ENCODE results near the gene ADK. TPM values are rescaled to one million over a fixed set of nuclear protein-coding genes. Genes with fewer than 3 reads are reported as not detected.
A peak's percentile ranks its signal among the peaks of the same experiment; 100 is the strongest.

Gene ADK
- total RNA-seq, 1 donor, result 18.3 TPM

DNA sequence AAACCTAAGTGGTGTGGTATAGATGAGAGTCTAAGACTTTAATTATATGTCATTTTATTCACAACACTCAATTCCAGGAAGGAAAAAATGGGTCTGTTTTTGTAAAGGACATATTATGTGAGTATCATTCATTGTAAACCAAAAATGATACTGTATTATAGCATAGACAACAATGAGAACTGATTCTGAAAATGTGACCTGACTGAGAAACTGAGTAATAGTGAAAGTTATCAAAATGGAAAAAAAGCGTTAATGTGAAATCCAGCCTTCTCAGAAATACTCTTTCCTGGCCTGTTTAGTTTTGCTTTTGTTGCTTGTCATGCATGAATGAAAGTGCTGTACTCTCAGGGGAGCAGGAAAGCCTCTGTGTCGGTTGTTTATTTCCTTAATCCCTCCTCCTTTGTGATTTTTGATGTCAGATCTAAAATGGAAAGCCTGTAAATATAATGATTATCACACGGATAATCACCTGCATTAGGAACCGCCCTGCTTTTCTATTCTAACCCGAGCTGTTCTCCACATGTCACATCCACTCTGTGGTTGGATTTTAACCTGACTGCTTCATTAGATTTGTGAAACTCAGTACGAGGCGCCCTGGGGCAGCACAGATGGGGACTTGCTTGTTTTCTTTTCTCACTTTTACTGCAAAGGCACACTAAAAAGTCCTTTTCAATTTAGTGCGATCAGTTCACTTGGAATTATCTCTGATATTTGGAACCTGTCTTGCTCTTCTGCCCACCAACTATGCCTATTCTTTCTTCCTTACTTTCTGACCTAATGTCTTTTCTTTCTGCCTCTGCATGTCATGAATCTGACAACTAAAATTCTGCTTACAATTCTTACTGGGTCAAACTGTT, 434.4 kb downstream of the ADK start:
- peak; percentile 8 to 52 (median 22) for DNase-seq (ENCODE audit: low read depth in 2 of 3, low spot score in 2 of 3)

DNA sequence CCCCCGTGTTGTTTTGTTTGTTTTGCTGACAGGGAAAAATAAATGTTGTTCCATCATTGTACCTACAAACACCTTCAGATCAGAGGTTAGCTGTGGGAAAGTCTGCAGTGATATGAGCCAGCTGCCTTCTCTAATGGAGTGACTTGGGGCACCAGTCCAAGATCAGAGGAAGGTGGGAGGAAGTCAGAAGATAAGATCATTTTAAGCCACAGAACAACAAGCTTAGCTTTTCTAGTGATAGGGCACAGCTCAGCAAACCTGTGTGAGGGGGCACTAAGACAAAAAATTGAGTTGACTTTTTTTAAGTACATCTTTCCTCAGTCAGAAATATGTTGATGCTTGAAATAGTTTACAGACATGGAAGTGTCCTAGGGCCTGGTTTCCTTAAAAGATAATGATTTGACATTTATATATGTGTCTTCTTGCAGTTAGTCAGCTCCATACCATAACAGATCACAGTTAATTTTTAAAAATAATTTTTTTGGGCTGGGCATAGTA, 435.1 kb downstream of the ADK start:
- DNase-seq (ENCODE audit: low read depth in 2 of 3, low spot score in 2 of 3), result peak; percentile 26 to 62 (median 30)

DNA sequence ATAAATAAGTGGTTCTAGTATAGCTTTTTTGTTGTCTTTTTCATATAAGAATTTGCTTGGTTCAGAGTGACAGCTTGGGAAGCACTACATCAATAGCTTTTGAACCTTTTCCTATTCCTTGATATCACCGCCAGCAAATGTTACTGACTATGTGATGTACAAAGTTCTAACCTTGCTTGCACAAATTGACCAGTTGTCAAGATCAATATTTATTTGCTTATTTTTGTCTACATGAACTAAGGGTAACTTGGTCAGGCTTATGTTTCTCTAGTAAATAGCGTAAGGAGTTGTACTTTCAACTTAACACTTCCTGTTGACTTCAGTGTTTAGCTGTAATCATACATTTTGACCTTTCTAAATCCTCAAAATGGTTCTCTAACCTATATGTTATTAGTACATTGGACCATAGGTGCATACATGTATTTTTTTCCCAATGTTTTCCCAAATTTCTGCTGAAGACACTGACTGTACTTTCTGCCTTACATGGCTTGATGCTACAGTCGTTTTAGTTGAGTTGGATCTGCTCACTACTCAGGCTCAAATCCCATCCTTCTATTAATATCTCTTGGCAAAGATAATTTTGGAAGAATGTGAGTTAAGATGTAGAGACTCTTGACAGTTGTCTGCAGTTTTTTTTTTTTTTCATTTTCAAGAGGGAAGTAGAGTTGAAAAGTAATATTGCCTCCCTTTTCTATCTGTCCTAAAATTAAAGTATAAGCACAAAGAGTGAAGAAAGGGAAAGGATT, 436.3 kb downstream of the ADK start:
- DNase-seq (ENCODE audit: low read depth in 2 of 3, low spot score in 2 of 3), result no peak

DNA sequence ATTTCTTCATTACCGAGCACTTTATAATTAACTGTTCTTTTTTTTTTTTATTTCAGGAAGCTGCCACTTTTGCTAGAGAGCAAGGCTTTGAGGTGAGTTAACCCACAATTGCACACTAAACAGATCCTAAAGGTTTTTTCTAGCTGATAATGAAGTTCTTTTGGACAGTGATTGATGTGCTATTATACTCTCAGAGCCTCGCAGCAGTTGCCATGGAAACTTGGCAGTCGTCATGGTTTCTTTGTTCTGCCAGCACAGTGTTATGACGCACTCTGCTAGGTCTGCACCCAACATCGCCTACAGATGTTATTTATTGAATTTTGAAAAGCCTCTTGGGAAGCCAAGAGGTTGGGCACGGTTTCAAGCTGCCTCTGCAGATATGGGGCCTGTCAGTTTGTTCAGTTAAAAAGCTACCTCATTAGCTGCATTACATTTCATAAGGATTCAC, 438.2 kb downstream of the ADK start:
- peak; percentile 84 to 99 (median 93) for DNase-seq (ENCODE audit: low read depth in 2 of 3, low spot score in 2 of 3)

DNA sequence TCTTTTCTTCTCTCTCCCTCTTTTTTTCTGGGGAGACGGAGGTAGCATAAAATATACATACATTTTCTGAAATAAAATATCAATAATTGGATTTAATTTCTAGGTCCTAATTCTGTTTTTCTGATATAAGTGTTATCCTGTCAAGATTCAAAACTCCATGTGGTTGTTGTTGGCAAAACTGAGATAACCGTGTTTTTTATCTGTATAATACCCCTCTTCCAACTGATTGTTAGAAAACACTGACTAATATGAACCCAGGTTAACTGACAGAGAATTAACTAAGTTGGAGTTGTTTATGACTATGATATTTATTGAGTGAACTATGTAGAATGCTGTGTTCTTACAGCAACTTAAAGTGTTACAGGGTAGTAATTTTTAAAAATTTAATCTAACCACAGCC, 438.8 kb downstream of the ADK start:
- peak in 1 of 3 donors; percentile 5 for DNase-seq (ENCODE audit: low read depth in 2 of 3, low spot score in 2 of 3)

DNA sequence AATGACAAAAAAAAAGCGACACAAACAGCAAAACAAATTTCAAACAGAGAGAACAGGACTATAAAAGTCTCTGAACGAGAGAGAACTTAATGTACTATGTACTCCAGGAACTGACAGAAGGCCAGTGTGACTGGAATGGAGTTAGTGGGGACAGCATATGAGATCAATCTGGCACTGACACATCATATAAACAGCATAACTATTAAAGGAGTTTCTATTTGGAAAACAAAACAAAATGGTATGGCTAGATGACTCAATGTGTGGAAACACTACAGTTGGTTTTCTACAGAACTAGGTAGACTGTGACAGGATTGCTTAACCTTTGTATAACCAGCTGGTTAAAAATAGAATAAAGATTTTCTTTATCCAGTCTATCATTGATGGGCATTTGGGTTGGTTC, 442.4 kb downstream of the ADK start:
- DNase-seq (ENCODE audit: low read depth in 2 of 3, low spot score in 2 of 3), result no peak

DNA sequence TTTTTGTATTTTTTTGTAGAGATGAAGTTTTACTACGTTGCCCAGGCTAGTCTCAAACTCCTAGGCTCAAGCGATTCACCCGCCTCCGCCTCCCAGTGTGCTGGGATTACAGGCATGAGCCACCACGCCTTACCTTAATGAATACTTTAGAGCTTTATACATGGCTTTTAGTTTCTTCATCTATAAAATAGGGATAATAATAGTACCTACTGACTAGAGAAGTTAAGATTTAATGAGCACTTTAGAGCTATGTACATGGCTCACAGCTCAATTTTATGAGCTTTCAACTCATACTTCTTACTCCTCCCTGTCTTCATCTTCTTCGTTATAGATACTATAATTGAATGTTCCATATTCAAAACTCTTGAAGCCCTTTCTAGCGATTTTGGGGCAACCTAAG, 445.7 kb downstream of the ADK start:
- DNase-seq (ENCODE audit: low read depth in 2 of 3, low spot score in 2 of 3), result no peak

DNA sequence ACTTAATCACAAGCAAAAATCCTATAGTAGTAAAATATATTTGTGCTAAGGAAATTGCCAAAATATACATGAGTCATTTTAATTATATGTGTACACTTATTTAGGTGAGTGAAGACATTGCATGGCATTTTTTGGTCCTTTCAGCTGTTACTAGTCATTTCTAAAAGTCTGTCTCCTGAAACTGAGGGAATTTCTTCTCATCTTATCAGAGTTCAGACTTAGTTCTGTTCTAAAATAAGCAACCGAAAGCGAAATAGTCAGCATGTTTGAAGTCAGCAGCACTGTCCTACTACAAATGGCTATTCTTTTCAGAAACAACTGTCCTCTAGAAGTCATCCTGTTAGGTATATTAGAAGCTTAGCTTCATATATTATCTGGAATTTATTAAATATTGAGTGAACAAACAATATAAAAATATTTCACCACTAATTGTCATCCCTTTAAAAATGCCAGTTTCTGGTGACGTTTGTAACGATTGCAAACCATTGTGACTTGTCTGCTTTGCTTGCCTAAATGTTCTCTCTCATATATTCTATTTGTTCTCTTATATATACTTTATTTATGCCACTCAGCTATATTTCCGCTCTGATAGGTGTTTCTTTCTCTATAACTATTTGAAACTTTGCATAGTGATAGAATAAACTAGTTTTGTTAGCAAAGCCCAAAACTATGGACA, 448.0 kb downstream of the ADK start:
- no peak for DNase-seq (ENCODE audit: low read depth in 2 of 3, low spot score in 2 of 3)

DNA sequence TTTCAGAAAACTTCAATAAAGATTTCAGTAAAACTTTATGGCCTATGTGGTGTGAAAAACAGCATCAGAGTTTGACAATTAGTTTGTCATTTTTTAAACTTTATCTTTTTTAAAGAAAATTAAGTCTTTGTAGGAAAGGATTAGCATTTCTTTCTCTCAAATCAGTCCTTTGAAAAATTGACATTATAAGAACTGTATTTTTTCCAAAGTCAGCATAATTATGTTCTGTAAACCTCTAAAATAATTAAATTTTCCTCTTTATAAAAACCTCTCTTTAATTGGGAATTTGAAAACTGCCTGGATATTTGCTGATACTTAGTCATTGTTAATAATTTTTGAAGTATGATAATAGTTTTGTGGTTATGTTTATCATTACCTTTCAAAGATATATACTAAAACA, 448.7 kb downstream of the ADK start:
- DNase-seq (ENCODE audit: low read depth in 2 of 3, low spot score in 2 of 3), result no peak

DNA sequence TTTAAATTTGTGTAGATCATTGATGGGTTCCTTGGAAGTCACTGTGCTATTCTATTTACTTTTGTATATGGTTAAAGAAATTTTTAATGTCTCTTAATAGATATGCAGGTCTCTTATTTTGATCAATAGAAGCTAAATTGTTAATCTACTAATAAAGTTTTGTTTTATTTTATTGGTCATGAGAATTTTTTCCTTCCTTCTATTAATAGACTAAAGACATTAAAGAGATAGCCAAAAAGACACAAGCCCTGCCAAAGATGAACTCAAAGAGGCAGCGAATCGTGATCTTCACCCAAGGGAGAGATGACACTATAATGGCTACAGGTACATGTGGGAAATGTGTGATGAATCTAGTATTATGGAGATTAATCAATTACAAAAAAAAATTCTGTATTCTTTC, 449.1 kb downstream of the ADK start:
- DNase-seq (ENCODE audit: low read depth in 2 of 3, low spot score in 2 of 3), result no peak

DNA sequence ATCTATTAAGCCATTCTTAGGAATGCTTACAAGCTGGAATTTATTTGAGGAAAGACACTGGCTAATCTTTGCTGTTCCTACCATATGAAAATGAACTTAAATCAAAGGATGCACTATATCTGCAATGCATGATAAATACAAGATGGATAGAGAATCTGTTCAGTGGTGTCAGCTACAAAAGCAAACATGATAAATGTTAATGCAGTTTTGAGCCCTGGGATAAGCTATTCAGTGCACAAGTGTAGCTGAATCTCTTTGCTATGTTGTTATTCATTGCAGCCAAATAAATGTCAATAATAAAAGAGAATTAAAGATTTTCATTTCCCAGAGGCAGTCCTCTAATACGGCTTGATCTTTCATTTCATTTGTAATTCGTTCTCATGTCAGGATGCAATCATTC, 451.6 kb downstream of the ADK start:
- DNase-seq (ENCODE audit: low read depth in 2 of 3, low spot score in 2 of 3), result no peak

DNA sequence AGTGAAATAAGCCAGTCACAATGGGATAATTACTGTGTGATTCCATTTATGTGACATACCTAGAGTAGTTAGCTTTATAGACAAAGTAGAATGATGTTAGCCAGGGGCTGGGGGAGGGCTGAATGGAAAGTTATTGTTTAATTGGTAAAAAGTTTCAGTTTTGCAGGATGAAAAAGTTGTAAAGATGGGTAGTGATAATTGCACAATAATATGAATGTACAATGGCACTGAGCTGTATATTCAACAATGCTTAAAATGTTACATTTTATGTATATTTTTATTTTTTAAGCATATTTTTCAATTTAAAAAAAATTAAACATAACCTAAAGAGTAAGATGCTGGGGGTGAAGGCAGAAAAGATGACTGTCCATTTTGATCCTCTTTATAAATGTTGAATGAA, 459.3 kb downstream of the ADK start:
- DNase-seq (ENCODE audit: low read depth in 2 of 3, low spot score in 2 of 3), result no peak

DNA sequence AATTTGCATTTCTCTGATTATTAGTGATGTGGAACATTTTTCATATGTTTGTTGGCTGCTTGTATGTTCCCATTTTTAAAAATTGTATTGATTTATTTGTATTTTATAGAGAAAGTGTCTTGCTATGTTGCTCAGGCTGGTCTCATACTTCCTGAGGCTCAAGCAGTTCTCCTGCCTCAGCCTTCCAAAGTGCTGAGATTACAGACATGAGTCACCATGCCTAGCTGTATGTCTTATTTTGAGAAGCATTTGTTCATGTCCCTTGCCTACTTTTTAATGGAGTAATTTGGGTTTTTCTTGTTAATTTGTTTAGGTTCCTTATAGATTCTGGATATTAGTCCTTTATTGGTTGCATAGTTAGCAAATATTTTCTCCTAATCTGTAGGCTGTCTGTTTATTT, 461.2 kb downstream of the ADK start:
- DNase-seq (ENCODE audit: low read depth in 2 of 3, low spot score in 2 of 3), result no peak

DNA sequence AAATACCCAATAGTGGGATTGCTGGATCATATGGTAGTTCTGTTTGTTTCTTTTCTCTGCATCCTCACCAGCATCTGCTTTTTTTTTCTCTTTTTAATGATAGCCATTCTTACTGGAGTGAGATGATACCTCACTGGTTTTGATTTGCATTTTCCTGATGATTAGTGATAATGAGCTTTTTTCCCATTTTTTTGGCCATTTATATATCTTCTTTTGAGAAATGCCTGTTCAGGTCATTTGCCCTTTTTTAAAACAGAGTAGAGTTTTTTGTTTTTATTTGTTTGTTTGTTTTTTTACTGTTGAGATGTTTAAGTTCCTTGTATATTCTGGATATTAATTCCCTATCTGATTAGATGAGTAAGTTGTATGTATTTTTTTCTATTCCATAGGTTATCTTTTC, 469.6 kb downstream of the ADK start:
- DNase-seq (ENCODE audit: low read depth in 2 of 3, low spot score in 2 of 3), result no peak

DNA sequence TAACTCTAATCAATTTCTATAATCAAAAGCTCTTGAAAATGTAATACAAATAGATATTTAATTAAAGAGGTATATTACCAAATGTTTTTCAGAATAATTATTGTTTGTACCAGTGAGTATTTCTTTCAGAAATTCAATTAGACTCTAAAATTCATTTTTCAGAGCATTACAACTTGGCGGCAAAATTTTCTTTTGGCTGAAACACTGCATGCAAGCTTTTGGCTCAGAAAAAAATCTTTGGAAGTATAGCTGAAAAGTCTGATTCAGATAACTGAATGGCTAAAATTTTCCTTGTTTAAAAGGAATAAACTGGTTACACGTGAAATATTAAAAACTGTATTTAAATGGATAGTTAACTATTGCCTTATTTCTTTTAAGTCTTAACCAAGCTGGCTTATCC, 472.8 kb downstream of the ADK start:
- DNase-seq (ENCODE audit: low read depth in 2 of 3, low spot score in 2 of 3), result no peak

DNA sequence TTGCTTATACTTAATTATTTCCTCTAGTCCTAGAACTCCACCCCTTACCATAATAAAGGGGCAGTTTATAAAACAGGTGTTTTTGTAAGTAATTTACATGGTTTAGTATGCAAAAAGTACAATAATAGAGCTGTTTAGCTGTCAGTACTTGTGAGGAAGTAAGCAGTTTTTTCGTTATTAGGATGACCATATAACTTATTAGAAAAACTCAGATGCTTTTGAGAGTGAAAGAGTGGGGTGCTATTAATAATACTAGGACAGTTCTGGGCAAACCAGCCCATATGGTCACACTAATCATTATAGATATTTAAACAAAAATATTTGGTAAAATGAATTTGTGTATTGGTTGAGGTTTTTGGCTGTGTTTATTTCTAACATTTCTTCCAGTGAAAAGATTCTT, 473.5 kb downstream of the ADK start:
- DNase-seq (ENCODE audit: low read depth in 2 of 3, low spot score in 2 of 3), result no peak

DNA sequence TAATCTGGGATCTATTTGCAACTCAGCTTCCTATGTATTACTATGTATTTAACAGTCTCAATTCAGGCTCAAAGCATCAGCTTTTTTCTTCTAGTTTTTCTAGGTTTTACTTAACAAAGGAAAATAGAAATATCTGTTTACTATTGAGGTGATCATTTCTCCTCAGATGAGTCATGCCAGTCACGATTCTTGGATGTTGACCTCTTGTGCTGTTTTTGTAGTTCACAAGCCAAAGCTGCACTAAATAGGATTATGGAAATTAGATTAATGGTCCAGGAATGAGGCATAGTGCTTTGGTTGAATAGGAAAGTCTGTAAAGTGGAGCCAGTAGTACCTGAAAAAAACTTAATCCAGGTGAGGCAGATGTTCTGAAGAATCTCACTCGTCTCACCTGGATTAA, 477.1 kb downstream of the ADK start:
- no peak for DNase-seq (ENCODE audit: low read depth in 2 of 3, low spot score in 2 of 3)

DNA sequence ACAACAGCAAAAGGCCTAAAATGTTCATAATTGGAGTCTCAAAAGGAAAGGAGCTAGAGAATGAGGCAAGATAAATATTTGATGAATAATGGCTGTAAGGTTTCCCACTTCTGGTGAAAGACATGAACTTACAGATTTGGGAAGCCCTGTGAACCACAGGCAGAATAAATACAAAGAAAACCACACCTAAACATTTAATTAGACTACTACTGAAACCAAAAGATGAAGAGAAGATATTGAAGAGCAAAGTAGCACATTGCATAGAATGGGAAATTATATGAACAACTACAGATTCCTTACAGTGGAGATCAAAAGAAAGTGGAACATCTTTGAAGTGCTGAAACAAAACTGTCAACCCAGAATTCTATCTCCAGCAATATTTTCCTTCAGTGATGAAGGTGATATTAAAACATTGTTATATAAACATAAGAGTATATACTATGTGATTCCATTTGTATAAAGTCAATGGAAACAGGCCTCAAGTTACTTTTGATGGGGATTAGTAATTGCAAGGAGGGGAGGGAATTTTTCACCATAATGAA, 484.0 kb downstream of the ADK start:
- peak in 2 of 3 donors; percentile 3 to 40 for DNase-seq (ENCODE audit: low read depth in 2 of 3, low spot score in 2 of 3)

DNA sequence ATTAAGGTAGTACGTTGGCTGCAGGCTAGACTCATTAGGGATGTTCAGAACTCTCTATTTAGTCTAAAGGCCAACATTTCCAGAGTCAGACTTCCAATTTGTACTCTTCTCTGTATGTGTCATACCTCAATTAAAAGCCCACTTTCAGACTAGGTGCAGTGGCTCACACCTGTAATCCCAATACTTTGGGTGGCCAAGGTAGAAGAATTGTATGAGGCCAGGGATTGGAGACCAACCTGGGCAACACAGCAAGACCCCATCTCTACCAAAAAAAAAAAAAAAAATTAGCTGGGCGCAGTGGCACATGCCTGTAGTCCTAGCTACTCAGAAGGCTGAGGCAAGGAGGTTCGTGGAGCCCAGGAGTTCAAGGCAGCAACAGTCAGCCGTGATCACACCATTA, 484.6 kb downstream of the ADK start:
- DNase-seq (ENCODE audit: low read depth in 2 of 3, low spot score in 2 of 3), result no peak

DNA sequence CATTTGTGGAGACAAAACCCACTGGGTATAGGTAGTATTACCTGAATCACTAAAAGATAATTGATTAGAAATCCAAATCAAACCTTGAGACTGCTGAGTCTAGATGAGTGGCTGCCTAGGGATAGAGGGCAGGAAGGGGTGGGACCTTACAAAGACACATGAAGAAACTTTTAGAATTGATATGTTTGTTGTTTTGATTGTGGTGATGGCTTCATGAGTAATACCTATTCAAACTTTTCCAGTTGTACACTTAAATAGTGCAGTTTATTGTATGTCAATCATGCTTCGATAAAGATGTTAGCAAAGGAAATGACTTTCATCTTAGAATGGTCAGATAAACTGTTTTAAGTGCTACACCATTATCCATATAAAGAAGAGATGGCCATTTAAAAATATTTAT, 486.7 kb downstream of the ADK start:
- DNase-seq (ENCODE audit: low read depth in 2 of 3, low spot score in 2 of 3), result no peak
